Endothelial cell of umbilical vein (primary cell): ENCODE results near the gene VIPR1. TPM values are rescaled to one million over a fixed set of nuclear protein-coding genes. Genes with fewer than 3 reads are reported as not detected.

Source experiments
- BruUV-seq: library from RNA; stranded (reverse); fragments of 400-500 nt; replicated peaks from 2 replicates; lab custom pipeline; 2021; lab: Mats Ljungman, UMichigan
- CTCF ChIA-PET: fragments of 300-600, 350-600 bp; sonication (Branson Sonifier 250); formaldehyde crosslinking; loops from one replicate; lab custom pipeline; 2021; ENCODE audit warnings: antibody characterized with exemption, inconsistent platforms; lab: Charles Lee
- POLR2A ChIA-PET: fragments of 300-600, 350-600 bp; sonication (Branson Sonifier 250); formaldehyde crosslinking; loops from one replicate; lab custom pipeline; 2021; ENCODE audit warnings: antibody characterized with exemption, inconsistent platforms; lab: Charles Lee
- DNase-seq: peaks from one replicate; pipeline ENCODE4 v3.0.0-alpha.2; 2011; ENCODE audit warnings: low read depth, low spot score
- FAIRE-seq: peaks from 2 replicates; lab custom pipeline; 2011; peaks lifted over from hg19 to GRCh38; lab: Jason Lieb, UNC
- H2AFZ ChIP-seq: 2 replicates; pipeline ENCODE4 v1.6.0; 2012; ENCODE audit warnings: low read depth, low read length, control low read depth, inconsistent platforms
- H3K27ac ChIP-seq: 2 replicates; pipeline ENCODE4 v1.5.1; 2011; ENCODE audit warnings: low read depth, mild to moderate bottlenecking, control low read depth, low read length, moderate library complexity; ENCODE audit not compliant: insufficient read depth
- H3K27me3 ChIP-seq, 2 experiments: 2 replicates each; pipeline versions ENCODE4 v1.6.0 to v1.6.1; 2011; ENCODE audit warnings: low read length in 2 of 2, mixed read lengths in 1 of 2; ENCODE audit not compliant: control insufficient read depth in 2 of 2, insufficient read depth in 2 of 2
- H3K36me3 ChIP-seq, 2 experiments: 2 replicates in 1 of 2; 3 replicates in 1 of 2; pipeline ENCODE4 v1.5.1; 2011; ENCODE audit warnings: low read length in 2 of 2, mild to moderate bottlenecking in 1 of 2, moderate library complexity in 1 of 2; ENCODE audit not compliant: control insufficient read depth in 2 of 2, insufficient read depth in 2 of 2; ENCODE audit errors: extremely low read depth in 1 of 2
- H3K4me1 ChIP-seq: 3 replicates; pipeline ENCODE4 v1.5.1; 2011; ENCODE audit warnings: mild to moderate bottlenecking, low read length; ENCODE audit not compliant: control insufficient read depth, insufficient read depth; ENCODE audit errors: extremely low read depth
- H3K4me2 ChIP-seq: 2 replicates; pipeline ENCODE4 v1.6.1; 2011; ENCODE audit warnings: low read length, control low read depth, mixed read lengths; ENCODE audit not compliant: insufficient read depth
- H3K4me3 ChIP-seq, 3 experiments: fragments of 200-600 bp in 1 of 3; sonication (generic), shearing (Covaris generic) in 1 of 3; replicated peaks in 1 of 3; 2 replicates each; pipeline ENCODE4 v1.5.1; 2011 to 2016; ENCODE audit warnings: control low read depth in 3 of 3, low read length in 3 of 3, mild to moderate bottlenecking in 2 of 3, inconsistent platforms in 1 of 3, low read depth in 1 of 3, moderate library complexity in 1 of 3; ENCODE audit not compliant: insufficient read depth in 1 of 3
- H3K79me2 ChIP-seq: 2 replicates; pipeline ENCODE4 v1.6.0; 2012; ENCODE audit warnings: low read length, inconsistent platforms; ENCODE audit not compliant: control insufficient read depth, insufficient read depth
- H3K9ac ChIP-seq: replicated peaks from 2 replicates; pipeline ENCODE3; 2011; ENCODE audit warnings: low read length, control low read depth; ENCODE audit not compliant: insufficient read depth; ENCODE audit errors: extremely low read depth
- H3K9me1 ChIP-seq: replicated peaks from 3 replicates; pipeline ENCODE4 v1.6.0; 2011; ENCODE audit warnings: mild to moderate bottlenecking, low read length; ENCODE audit not compliant: control insufficient read depth, insufficient read depth; ENCODE audit errors: extremely low read depth
- H3K9me3 ChIP-seq: replicated peaks from 2 replicates; pipeline ENCODE4 v1.5.1; 2012; ENCODE audit warnings: low read length, inconsistent platforms; ENCODE audit not compliant: control insufficient read depth, insufficient read depth
- H4K20me1 ChIP-seq: replicated peaks from 2 replicates; pipeline ENCODE3; 2011; ENCODE audit warnings: mild to moderate bottlenecking, low read length; ENCODE audit not compliant: control insufficient read depth, insufficient read depth; ENCODE audit errors: extremely low read depth
- CTCF ChIP-seq, 2 donors: IDR thresholded peaks; 1 replicate in 1 of 2; 2 replicates in 1 of 2; pipeline ENCODE4 v1.5.1; 2011; ENCODE audit warnings: low read length in 2 of 2, mild to moderate bottlenecking in 2 of 2, moderate library complexity in 2 of 2, control low read depth in 1 of 2, inconsistent platforms in 1 of 2, low read depth in 1 of 2; ENCODE audit not compliant: insufficient read depth in 1 of 2; ENCODE audit errors: extremely low read depth in 1 of 2
- EZH2 ChIP-seq: IDR thresholded peaks from 2 replicates; pipeline ENCODE4 v1.6.1; 2012; ENCODE audit warnings: borderline replicate concordance, low read depth, mild to moderate bottlenecking, moderate library complexity, low read length, inconsistent platforms; ENCODE audit not compliant: severe bottlenecking
- FOS ChIP-seq: IDR thresholded peaks from 2 replicates; pipeline ENCODE4 v1.6.1; 2011; ENCODE audit warnings: mild to moderate bottlenecking, low read length, moderate library complexity, borderline replicate concordance; ENCODE audit not compliant: insufficient read depth
- GATA2 ChIP-seq: IDR thresholded peaks from 2 replicates; pipeline ENCODE4 v1.7.0; 2011; ENCODE audit warnings: low read depth, mild to moderate bottlenecking, moderate library complexity, mixed read lengths, low read length; ENCODE audit not compliant: insufficient read length, insufficient read depth
- JUN ChIP-seq: IDR thresholded peaks from 2 replicates; pipeline ENCODE4 v1.6.1; 2011; ENCODE audit warnings: borderline replicate concordance, low read depth; ENCODE audit not compliant: insufficient read length, insufficient read depth
- MAX ChIP-seq: IDR thresholded peaks from 2 replicates; pipeline ENCODE4 v1.6.1; 2011; ENCODE audit not compliant: insufficient read depth, insufficient read length
- MYC ChIP-seq: IDR thresholded peaks from one replicate; pipeline ENCODE4 v1.6.1; 2011; ENCODE audit warnings: mild to moderate bottlenecking, low read depth, low read length
- POLR2A ChIP-seq: IDR thresholded peaks from 2 replicates; pipeline ENCODE4 v1.6.1; 2012; ENCODE audit warnings: low read depth, mild to moderate bottlenecking, control low read depth, low read length
- POLR2AphosphoS5 ChIP-seq: IDR thresholded peaks from 2 replicates; pipeline ENCODE4 v1.6.1; 2012; ENCODE audit warnings: low read depth, mild to moderate bottlenecking, control low read depth, low read length, moderate library complexity; ENCODE audit not compliant: insufficient read depth
- dilution Hi-C: fragments of 300-500 bp; cut with MboI; formaldehyde crosslinking; loops from one replicate; pipeline ENCODE4 v1.15.0; 2019; ENCODE audit warnings: low sequenced_read_pairs; ENCODE audit not compliant: extremely low pct_ligation_motif_present
- intact Hi-C: fragments of 100-400 bp; cut with micrococcal nuclease; formaldehyde crosslinking; loops from one replicate; pipeline ENCODE4 v1.10.0; 2022
- polyA plus RNA-seq, 4 experiments: library from polyadenylated mRNA; depleted of rRNA in 3 of 4; stranded (reverse) in 3 of 4; unstranded in 1 of 4; fragments of >200 nt; gene quantifications; 2 replicates each; pipeline versions ENCODE4 v1.2.1 to v1.2.3, GENCODE V29; 2011 to 2012; ENCODE audit warnings: missing spikeins in 1 of 4
- total RNA-seq: library from RNA; stranded (reverse); gene quantifications from 2 replicates; pipeline ENCODE4 v1.2.3, GENCODE V29; 2021

VIPR1 gene
- total and polyA plus RNA-seq, 2 donors (not counting 3 experiments of a cell fraction or from before 2014, with no cell fraction given), result 3.8 to 4.7 TPM

GRCh38 chr3:42515976-42516375, 13.5 kb downstream of the VIPR1 start:
- H3K79me2 ChIP-seq, result no peaks in the 10 kb centered on the region
- H3K9me1 ChIP-seq, result no peaks in the 10 kb centered on the region
- DNase-seq, result no peak
- H3K4me1 ChIP-seq, result peaks cover 4% of the 10 kb centered on the region
- intact Hi-C loops, result no loop called here
- FAIRE-seq, result no peak
- dilution Hi-C loops, result no loop called here
- CTCF ChIA-PET, result interaction anchor here (0.9 to 1.5 kb wide), 2 partner anchors 32 to 269 kb away, joined by 3 to 4 read pairs; no protein-coding TSS in a partner anchor
- no peak overlapping the region for H3K27ac ChIP-seq
- no peaks in the 10 kb centered on the region for H3K36me3 ChIP-seq
- H4K20me1 ChIP-seq, result no peaks in the 10 kb centered on the region
- BruUV-seq, result no TSS peak
- H3K27me3 ChIP-seq, result peaks cover 4 to 8% of the 10 kb centered on the region in 2 experiments
- H3K9me3 ChIP-seq, result no peaks in the 10 kb centered on the region
- H2AFZ ChIP-seq, result no peak overlapping the region
- POLR2A ChIA-PET, result no interaction called here
- H3K4me3 ChIP-seq, result no peak overlapping the region
- TF ChIP-seq MYC (no peak), JUN (no peak), POLR2A (no peak), EZH2 (no peak), FOS (no peak), MAX (no peak), POLR2AphosphoS5 (no peak), CTCF (IDR thresholded peaks at IDR 0.05; ENCODE audit: extremely low read depth in 1 of 2, insufficient read depth in 1 of 2, low read depth in 1 of 2, low read length in 2 of 2) (no peak), GATA2 (no peak)
- no peak overlapping the region for H3K4me2 ChIP-seq
- H3K9ac ChIP-seq, result no peak overlapping the region
